K562 (cell line): Measurements from ENCODE around the gene SLC25A5. TPM values are rescaled to one million over a fixed set of nuclear protein-coding genes. Genes with fewer than 3 reads are reported as not detected.

ENCODE experiments used
- KLF6 ChIP-seq: fragments of 250-450 bp; sonication (Bioruptor Pico); IDR thresholded peaks from 2 replicates; pipeline ENCODE4 v1.4.0; 2020; ENCODE audit warnings: mild to moderate bottlenecking, moderate library complexity, borderline replicate concordance
- MAFK ChIP-seq: IDR thresholded peaks from 2 replicates; pipeline ENCODE4 v1.6.1; 2011; ENCODE audit warnings: low read length, improper control_type of control experiment
- SREBF2 ChIP-seq: sonication (generic); formaldehyde crosslinking; IDR thresholded peaks from 2 replicates; pipeline ENCODE4 v1.4.0; 2020; ENCODE audit warnings: mild to moderate bottlenecking, missing genetic modification reagents
- XRCC5 ChIP-seq: fragments of 200-400 bp; formaldehyde crosslinking; IDR thresholded peaks from 2 replicates; pipeline ENCODE4 v1.6.1; 2017; ENCODE audit warnings: low read depth, mild to moderate bottlenecking, low read length
- ZNF41 ChIP-seq: fragments of 250-450 bp; sonication (Bioruptor Pico); conservative IDR thresholded peaks from 2 replicates; pipeline ENCODE4 v1.4.0; 2020; ENCODE audit warnings: mild to moderate bottlenecking
- polyA plus RNA-seq, 8 experiments: library from polyadenylated mRNA; depleted of rRNA in 4 of 8; stranded (reverse) in 5 of 8; unstranded in 3 of 8; fragments of >200 nt; fragmentation: Nextera tagmentation in 2 of 8; fragmentation: Illumina TruSeq in 1 of 8; extraction: Ambion mirVana in 2 of 8; extraction: Trizol in 1 of 8; gene quantifications; 2 replicates each; pipeline versions ENCODE4 v1.2.1 to v1.2.3, GENCODE V29; 2011 to 2014; ENCODE audit warnings: inconsistent platforms in 1 of 8, missing spikeins in 1 of 8
- total RNA-seq, 7 experiments: library from RNA; depleted of rRNA in 6 of 7; stranded (reverse); fragments of >200 nt in 6 of 7; fragmentation: Illumina TruSeq in 2 of 7; extraction: Trizol in 2 of 7; gene quantifications; 2 replicates each; pipeline versions ENCODE4 v1.2.1 to v1.2.3, GENCODE V29; 2011 to 2021; ENCODE audit warnings: low replicate concordance in 1 of 7
- TF ChIP-seq, protein P1 (sequence below): fragments of 250-450 bp; sonication (Bioruptor Pico); IDR thresholded peaks from 2 replicates; pipeline ENCODE4 v1.4.0; 2020; ENCODE audit warnings: mild to moderate bottlenecking
- TF ChIP-seq, protein P2 (sequence below): fragments of 200-800 bp; sonication (Bioruptor generic); IDR thresholded peaks from 2 replicates; pipeline ENCODE4 v1.6.1; 2017; ENCODE audit warnings: missing genetic modification characterization, missing compliant biosample characterization
- TF ChIP-seq, protein P3 (sequence below): fragments of 250-450 bp; sonication (Bioruptor Pico); IDR thresholded peaks from 2 replicates; pipeline ENCODE4 v1.5.0; 2021
- TF ChIP-seq, protein P4 (sequence below), 2 experiments: fragments of 150-350 bp in 1 of 2; IDR thresholded peaks; 2 replicates each; pipeline ENCODE4 v1.6.1; 2012 to 2016; ENCODE audit warnings: low read depth in 2 of 2, low read length in 2 of 2, mild to moderate bottlenecking in 1 of 2, moderate library complexity in 1 of 2
- TF ChIP-seq, protein P5 (sequence below): fragments of 250-450 bp; sonication (Bioruptor Pico); IDR thresholded peaks from 2 replicates; pipeline ENCODE4 v1.5.0; 2021; ENCODE audit warnings: mild to moderate bottlenecking, moderate library complexity
- TF ChIP-seq, protein P6 (sequence below): fragments of 450-650 bp; IDR thresholded peaks from 2 replicates; pipeline ENCODE4 v1.6.1; 2016; ENCODE audit warnings: missing biosample characterization, missing genetic modification characterization
- TF ChIP-seq, protein P7 (sequence below): fragments of 450-650 bp; IDR thresholded peaks from 2 replicates; pipeline ENCODE4 v1.6.1; 2016

Gene SLC25A5
- total and polyA plus RNA-seq, 9 of the 15 experiments (the other 6 are each of a cell fraction or from before 2014, with no cell fraction given), result 470 to 5,247 (median 596) TPM

DNA sequence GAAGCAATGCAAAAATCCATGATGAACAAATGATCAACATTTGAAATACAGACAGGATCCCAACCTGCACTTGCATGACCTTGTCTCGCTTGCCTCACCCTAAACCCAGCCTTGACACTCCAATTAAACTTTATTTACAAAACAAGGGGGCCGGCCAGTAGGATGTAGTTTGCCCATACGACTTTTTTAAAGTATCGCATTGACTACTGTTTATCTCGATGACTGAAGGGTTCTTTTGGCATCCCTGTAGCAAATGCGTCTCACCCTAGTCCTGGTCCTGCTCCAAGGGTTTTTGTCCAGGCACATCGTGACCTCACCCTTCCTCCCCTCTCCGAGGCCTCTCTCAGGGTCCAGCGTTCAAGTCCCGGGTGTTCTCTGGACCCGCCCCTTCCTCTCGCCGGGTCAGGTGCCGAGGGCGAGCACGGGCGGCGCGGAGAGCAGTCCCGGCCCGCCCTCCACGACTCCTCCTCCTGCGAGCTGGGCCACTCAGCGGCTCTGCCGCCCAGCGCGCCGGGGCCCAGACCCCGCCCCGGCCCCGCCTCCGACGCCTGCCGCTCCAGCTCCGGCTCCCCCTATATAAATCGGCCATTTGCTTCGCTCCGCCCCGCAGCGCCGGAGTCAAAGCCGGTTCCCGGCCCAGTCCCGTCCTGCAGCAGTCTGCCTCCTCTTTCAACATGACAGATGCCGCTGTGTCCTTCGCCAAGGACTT lies at the start of gene SLC25A5 (continued):
- TF ChIP-seq, protein P1, sequence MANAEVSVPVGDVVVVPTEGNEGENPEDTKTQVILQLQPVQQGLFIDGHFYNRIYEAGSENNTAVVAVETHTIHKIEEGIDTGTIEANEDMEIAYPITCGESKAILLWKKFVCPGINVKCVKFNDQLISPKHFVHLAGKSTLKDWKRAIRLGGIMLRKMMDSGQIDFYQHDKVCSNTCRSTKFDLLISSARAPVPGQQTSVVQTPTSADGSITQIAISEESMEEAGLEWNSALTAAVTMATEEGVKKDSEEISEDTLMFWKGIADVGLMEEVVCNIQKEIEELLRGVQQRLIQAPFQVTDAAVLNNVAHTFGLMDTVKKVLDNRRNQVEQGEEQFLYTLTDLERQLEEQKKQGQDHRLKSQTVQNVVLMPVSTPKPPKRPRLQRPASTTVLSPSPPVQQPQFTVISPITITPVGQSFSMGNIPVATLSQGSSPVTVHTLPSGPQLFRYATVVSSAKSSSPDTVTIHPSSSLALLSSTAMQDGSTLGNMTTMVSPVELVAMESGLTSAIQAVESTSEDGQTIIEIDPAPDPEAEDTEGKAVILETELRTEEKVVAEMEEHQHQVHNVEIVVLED (CRISPR knock-in tag), result no peak
- TF ChIP-seq, protein P2, sequence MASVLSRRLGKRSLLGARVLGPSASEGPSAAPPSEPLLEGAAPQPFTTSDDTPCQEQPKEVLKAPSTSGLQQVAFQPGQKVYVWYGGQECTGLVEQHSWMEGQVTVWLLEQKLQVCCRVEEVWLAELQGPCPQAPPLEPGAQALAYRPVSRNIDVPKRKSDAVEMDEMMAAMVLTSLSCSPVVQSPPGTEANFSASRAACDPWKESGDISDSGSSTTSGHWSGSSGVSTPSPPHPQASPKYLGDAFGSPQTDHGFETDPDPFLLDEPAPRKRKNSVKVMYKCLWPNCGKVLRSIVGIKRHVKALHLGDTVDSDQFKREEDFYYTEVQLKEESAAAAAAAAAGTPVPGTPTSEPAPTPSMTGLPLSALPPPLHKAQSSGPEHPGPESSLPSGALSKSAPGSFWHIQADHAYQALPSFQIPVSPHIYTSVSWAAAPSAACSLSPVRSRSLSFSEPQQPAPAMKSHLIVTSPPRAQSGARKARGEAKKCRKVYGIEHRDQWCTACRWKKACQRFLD (CRISPR knock-in tag), result peak; percentile 54; the same call in 1 of the 2 replicates
- no peak for TF ChIP-seq ZNF41 (CRISPR knock-in tag)
- TF ChIP-seq SREBF2, result no peak
- TF ChIP-seq, protein P3, sequence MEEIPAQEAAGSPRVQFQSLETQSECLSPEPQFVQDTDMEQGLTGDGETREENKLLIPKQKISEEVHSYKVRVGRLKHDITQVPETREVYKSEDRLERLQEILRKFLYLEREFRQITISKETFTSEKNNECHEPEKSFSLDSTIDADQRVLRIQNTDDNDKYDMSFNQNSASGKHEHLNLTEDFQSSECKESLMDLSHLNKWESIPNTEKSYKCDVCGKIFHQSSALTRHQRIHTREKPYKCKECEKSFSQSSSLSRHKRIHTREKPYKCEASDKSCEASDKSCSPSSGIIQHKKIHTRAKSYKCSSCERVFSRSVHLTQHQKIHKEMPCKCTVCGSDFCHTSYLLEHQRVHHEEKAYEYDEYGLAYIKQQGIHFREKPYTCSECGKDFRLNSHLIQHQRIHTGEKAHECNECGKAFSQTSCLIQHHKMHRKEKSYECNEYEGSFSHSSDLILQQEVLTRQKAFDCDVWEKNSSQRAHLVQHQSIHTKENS (CRISPR knock-in tag), result no peak
- TF ChIP-seq, protein P4, sequence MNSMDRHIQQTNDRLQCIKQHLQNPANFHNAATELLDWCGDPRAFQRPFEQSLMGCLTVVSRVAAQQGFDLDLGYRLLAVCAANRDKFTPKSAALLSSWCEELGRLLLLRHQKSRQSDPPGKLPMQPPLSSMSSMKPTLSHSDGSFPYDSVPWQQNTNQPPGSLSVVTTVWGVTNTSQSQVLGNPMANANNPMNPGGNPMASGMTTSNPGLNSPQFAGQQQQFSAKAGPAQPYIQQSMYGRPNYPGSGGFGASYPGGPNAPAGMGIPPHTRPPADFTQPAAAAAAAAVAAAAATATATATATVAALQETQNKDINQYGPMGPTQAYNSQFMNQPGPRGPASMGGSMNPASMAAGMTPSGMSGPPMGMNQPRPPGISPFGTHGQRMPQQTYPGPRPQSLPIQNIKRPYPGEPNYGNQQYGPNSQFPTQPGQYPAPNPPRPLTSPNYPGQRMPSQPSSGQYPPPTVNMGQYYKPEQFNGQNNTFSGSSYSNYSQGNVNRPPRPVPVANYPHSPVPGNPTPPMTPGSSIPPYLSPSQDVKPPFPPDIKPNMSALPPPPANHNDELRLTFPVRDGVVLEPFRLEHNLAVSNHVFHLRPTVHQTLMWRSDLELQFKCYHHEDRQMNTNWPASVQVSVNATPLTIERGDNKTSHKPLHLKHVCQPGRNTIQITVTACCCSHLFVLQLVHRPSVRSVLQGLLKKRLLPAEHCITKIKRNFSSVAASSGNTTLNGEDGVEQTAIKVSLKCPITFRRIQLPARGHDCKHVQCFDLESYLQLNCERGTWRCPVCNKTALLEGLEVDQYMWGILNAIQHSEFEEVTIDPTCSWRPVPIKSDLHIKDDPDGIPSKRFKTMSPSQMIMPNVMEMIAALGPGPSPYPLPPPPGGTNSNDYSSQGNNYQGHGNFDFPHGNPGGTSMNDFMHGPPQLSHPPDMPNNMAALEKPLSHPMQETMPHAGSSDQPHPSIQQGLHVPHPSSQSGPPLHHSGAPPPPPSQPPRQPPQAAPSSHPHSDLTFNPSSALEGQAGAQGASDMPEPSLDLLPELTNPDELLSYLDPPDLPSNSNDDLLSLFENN (IDR thresholded peaks at IDR 0.05; ENCODE audit: low read depth in 2 of 2, low read length in 2 of 2), result no peak; a peak in 1 of 4 replicates
- TF ChIP-seq, protein P5, sequence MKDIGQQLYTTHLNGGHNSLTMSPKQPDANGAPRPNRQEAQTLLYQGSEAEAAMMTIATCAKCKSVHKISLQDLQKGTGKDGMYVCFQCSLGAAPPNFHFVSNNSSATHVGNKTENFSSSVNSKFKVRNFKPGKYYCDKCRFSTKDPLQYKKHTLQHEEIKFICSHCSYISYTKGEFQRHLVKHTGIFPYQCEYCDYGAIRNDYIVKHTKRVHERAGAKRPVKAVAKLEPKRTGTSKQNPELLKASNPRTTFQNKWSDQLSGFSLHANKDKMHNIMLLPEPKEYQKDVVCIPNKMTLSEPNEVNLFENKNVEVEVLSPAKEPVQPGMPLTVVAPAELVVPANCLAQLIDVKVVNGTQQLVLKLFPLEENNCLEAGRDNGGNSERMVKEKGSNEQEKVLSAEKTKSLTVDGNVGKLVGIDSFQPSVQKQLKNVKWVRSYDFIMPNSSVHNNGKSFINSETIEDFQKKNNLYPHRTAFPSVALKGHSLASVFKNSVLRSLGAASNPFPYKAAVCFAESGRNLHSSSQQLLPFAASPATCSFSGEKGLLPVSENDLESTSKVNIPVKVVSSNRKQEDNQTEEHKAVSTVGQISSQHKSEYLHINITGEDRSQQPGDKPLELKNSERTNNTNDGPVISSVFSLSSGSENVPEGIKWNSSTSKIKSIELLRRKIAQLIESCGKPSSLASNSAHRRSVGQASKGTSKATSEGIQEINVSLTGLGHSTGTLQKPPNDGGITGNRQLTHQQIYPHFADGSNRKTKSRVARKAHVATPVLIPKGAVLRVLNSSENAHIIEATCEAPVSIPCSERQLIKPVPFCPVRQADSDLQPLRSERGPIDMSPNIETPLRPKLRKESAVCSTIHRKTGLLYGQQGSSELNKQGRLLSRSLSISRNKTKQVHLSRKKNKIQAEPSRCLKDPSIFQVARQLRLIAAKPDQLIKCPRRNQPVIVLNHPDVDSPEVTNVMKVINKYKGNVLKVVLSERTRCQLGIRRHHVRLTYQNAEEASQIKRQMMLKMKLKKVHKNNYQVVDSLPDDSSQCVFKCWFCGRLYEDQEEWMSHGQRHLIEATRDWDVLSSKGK, result no peak
- TF ChIP-seq, protein P6, sequence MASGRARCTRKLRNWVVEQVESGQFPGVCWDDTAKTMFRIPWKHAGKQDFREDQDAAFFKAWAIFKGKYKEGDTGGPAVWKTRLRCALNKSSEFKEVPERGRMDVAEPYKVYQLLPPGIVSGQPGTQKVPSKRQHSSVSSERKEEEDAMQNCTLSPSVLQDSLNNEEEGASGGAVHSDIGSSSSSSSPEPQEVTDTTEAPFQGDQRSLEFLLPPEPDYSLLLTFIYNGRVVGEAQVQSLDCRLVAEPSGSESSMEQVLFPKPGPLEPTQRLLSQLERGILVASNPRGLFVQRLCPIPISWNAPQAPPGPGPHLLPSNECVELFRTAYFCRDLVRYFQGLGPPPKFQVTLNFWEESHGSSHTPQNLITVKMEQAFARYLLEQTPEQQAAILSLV (tag), result no peak
- no peak for TF ChIP-seq KLF6 (CRISPR knock-in tag)
- no peak for TF ChIP-seq MAFK
- TF ChIP-seq, protein P7, sequence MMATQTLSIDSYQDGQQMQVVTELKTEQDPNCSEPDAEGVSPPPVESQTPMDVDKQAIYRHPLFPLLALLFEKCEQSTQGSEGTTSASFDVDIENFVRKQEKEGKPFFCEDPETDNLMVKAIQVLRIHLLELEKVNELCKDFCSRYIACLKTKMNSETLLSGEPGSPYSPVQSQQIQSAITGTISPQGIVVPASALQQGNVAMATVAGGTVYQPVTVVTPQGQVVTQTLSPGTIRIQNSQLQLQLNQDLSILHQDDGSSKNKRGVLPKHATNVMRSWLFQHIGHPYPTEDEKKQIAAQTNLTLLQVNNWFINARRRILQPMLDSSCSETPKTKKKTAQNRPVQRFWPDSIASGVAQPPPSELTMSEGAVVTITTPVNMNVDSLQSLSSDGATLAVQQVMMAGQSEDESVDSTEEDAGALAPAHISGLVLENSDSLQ, result peak; percentile 32; the same call in 1 of the 2 replicates
- TF ChIP-seq XRCC5, result no peak
